Upper lobe of left lung (tissue), 6 donors: Measurements from ENCODE around the gene CCL20. TPM values are rescaled to one million over a fixed set of nuclear protein-coding genes. Genes with fewer than 3 reads are reported as not detected.

Experiments used
- ATAC-seq, 2 donors: fragments of 200-7000 bp; cut with Tn5 transposase; one replicate each; pipeline ENCODE4 v1.9.1; 2022; ENCODE audit warnings: mild to moderate bottlenecking in 2 of 2, moderate library complexity in 2 of 2; ENCODE audit not compliant: low FRiP score in 2 of 2
- DNase-seq, 2 donors: peaks; one replicate each; pipeline ENCODE4 v3.0.0-alpha.2; 2019 to 2020
- H3K27ac ChIP-seq, 4 donors: fragments of 200-600 bp; sonication (generic); one replicate each; pipeline ENCODE4 v1.5.1; 2016 to 2019
- H3K27me3 ChIP-seq, 4 donors: fragments of 200-600 bp; sonication (generic); one replicate each; pipeline ENCODE4 v1.5.1; 2017 to 2019
- H3K36me3 ChIP-seq, 4 donors: fragments of 200-600 bp; sonication (generic); one replicate each; pipeline ENCODE4 v1.5.1; 2016 to 2019
- H3K4me1 ChIP-seq, 4 donors: fragments of 200-600 bp; sonication (generic); one replicate each; pipeline ENCODE4 v1.5.1; 2018 to 2019
- H3K4me3 ChIP-seq, 4 donors: fragments of 200-600 bp; sonication (generic); one replicate each; pipeline ENCODE4 v1.5.1; 2017 to 2019; ENCODE audit warnings: mild to moderate bottlenecking in 2 of 4, moderate library complexity in 1 of 4
- H3K9me3 ChIP-seq, 4 donors: fragments of 200-600 bp; sonication (generic); one replicate each; pipeline ENCODE4 v1.5.1; 2018 to 2019
- CTCF ChIP-seq, 6 experiments: fragments of 450-650 bp in 4 of 6; fragments of 200-600 bp in 2 of 6; sonication (generic) in 2 of 6; IDR thresholded peaks; one replicate each; pipeline ENCODE4 v1.5.1; 2016 to 2019; ENCODE audit warnings: antibody characterized with exemption in 6 of 6
- EP300 ChIP-seq, 4 donors: sonication (generic); formaldehyde crosslinking; IDR thresholded peaks; one replicate each; pipeline ENCODE4 v1.5.1; 2017; ENCODE audit warnings: antibody characterized with exemption in 4 of 4, control low read depth in 2 of 4
- POLR2A ChIP-seq, 4 donors: fragments of 450-650 bp; IDR thresholded peaks; one replicate each; pipeline ENCODE4 v1.5.1; 2016 to 2017; ENCODE audit warnings: antibody characterized with exemption in 4 of 4, mild to moderate bottlenecking in 2 of 4
- POLR2AphosphoS5 ChIP-seq, 2 donors: sonication (generic); formaldehyde crosslinking; IDR thresholded peaks; one replicate each; pipeline ENCODE4 v1.5.1; 2017; ENCODE audit warnings: antibody characterized with exemption in 2 of 2
- WGBS, 2 donors: methylation state at CpG; one replicate each; pipeline ENCODE4 v1.1.5; 2017 to 2018; 5-methylcytosine and 5-hydroxymethylcytosine counted together
- small RNA-seq, 4 donors: library from RNA; depleted of rRNA; stranded (forward); fragments of <200 nt; gene quantifications; one replicate each; pipeline ENCODE3, GENCODE V24; 2016
- total RNA-seq, 6 donors: library from RNA; depleted of rRNA in 4 of 6; stranded (reverse); fragments of >200 nt in 4 of 6; gene quantifications; one replicate each; pipeline versions ENCODE4 v1.1.0 to v1.2.1, GENCODE V29; 2016 to 2021
- donor health status: DM: no; HTN: no; CAD: no; lungs with moderate emphysema.
- donor health status: DM: no; HTN: yes; CAD: no; lungs with severe emphysema.

The CCL20 gene
- total RNA-seq, 6 donors from 2014 or later, result 0.66 to 8.6 (median 3.8) TPM; not detected in 1

GRCh38 chr2:227862741-227863588, 49.3 kb downstream of the CCL20 start:
- peak overlapping the region in 1 of 4 donors; percentile 53 for H3K27ac ChIP-seq
- WGBS, 2 donors, result 69 to 81% methylated on average over 5 to 7 of the region's 7 CpGs
- peak in 1 of 2 donors; percentile 75 for ATAC-seq

GRCh38 chr2:227864161-227864756, 50.6 kb downstream of the CCL20 start:
- no peaks in the 10 kb centered on the region for H3K36me3 ChIP-seq
- H3K4me3 ChIP-seq, result no peak overlapping the region
- H3K27ac ChIP-seq, result no peak overlapping the region
- no peaks in the 10 kb centered on the region for H3K9me3 ChIP-seq
- H3K27me3 ChIP-seq, result no peaks in the 10 kb centered on the region
- DNase-seq (no peak), ATAC-seq (peak in 1 of 2 donors; percentile 61)
- WGBS, 2 donors, result 72 to 74% methylated on average over 9 of the region's 9 CpGs
- H3K4me1 ChIP-seq, result peaks cover 0 to 11% (median 4%) of the 10 kb centered on the region in 4 donors
- TF ChIP-seq POLR2A (IDR thresholded peaks at IDR 0.05) (no peak), POLR2AphosphoS5 (IDR thresholded peaks at IDR 0.05) (no peak)

More at GRCh38 chr2:227862741-227863588, 49.3 kb downstream of the CCL20 start:
- H3K4me1 ChIP-seq, result peaks cover 0 to 11% (median 4%) of the 10 kb centered on the region in 4 donors
- TF ChIP-seq EP300 (IDR thresholded peaks at IDR 0.05) (no peak), POLR2AphosphoS5 (IDR thresholded peaks at IDR 0.05) (peak in 1 of 2 donors; percentile 76), POLR2A (IDR thresholded peaks at IDR 0.05) (no peak)
- no peaks in the 10 kb centered on the region for H3K36me3 ChIP-seq
- DNase-seq, result peak; percentile 29 to 44
- no peaks in the 10 kb centered on the region for H3K9me3 ChIP-seq
- H3K27me3 ChIP-seq, result no peaks in the 10 kb centered on the region
- no peak overlapping the region for H3K4me3 ChIP-seq

GRCh38 chr2:227865291-227865690, 51.6 kb downstream of the CCL20 start:
- Histone ChIP-seq H3K4me3 (no peak overlapping the region), H3K4me1 (peaks cover 0 to 11% (median 4%) of the 10 kb centered on the region in 4 donors), H3K27me3 (no peaks in the 10 kb centered on the region), H3K27ac (no peak overlapping the region), H3K9me3 (no peaks in the 10 kb centered on the region), H3K36me3 (no peaks in the 10 kb centered on the region)
- no peak for TF ChIP-seq CTCF (IDR thresholded peaks at IDR 0.05)
- TF ChIP-seq POLR2A (IDR thresholded peaks at IDR 0.05), result no peak
- no peak for TF ChIP-seq POLR2AphosphoS5 (IDR thresholded peaks at IDR 0.05)
- no peak for TF ChIP-seq EP300 (IDR thresholded peaks at IDR 0.05)
- WGBS, 2 donors, result 75 to 89% methylated on average over 4 of the region's 4 CpGs
- DNase-seq (no peak), ATAC-seq (no peak)

Small RNAs within 50 kb of the gene (small RNA-seq; reads per million reads assigned to genes)
- gene SNRPGP8, result 0 reads per million in 4 donors

Other genes with a start within 250 kb of the CCL20 start
- gene SCYGR2, start 214.9 kb upstream of the CCL20 start, total RNA-seq, result not detected
- not detected for gene SCYGR3, start 199.0 kb upstream of the CCL20 start, total RNA-seq
- gene SCYGR4, start 196.3 kb upstream of the CCL20 start, total RNA-seq, result not detected
- not detected for gene SCYGR5, start 147.0 kb upstream of the CCL20 start, total RNA-seq
- 10 to 100 TPM; 12.6 to 53.4 (median 32.1) TPM for gene SLC19A3, start 95.8 kb upstream of the CCL20 start, total RNA-seq
- not detected for gene SCYGR6, start 89.1 kb upstream of the CCL20 start, total RNA-seq
- gene SCYGR7, start 85.5 kb upstream of the CCL20 start, total RNA-seq, result not detected
- gene SCYGR8, start 67.9 kb upstream of the CCL20 start, total RNA-seq, result not detected
- gene DAW1, start 57.8 kb downstream of the CCL20 start, total RNA-seq, result 10 to 100 TPM in 1 of 6 donors, 1 to 10 TPM in 4, under 1 TPM in 1; 0.66 to 18.7 (median 4.5) TPM